ENCODE data around the gene SLC30A10.

The SLC30A10 gene

GRCh38 chr1:219927956-219928790 lies at the start of gene SLC30A10:
Gene SLC30A10 (minus strand): TSS chr1:219928557. CDS start chr1:219928440, 117 bp downstream.
- DNase-seq (ENCODE audit: low read depth), result no peak
- peak; percentile 24 for TF ChIP-seq CTCF (conservative IDR thresholded peaks at IDR 0.05; ENCODE audit: low read depth, low read length)
- H3K4me3 ChIP-seq (ENCODE audit: low read length), result peak within 1 kb of the TSS; percentile 62

DNA sequence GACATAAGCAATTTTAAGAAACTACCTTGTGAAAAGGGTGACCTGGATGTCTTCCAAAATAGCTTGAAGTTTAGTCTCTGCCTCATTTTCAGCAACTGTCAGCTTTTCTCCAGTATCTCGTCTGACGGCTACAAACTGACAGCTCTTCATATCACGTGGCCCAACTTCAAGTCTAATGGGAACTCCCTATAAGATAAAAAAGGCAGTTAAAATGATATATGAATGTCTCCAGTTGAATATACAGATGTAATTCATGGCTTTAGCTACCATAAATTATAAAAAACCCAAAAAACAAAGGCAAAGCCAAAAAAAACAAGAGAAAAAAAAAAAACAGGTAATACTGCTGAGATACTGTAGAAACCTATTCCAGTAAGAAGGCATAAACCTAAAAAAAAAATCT lies 44.9 kb upstream of the SLC30A10 start:
- TF ChIP-seq CTCF (conservative IDR thresholded peaks at IDR 0.05; ENCODE audit: low read depth, low read length), result no peak
- DNase-seq (ENCODE audit: low read depth), result no peak

GRCh38 chr1:219967361-219967760 lies 39.0 kb upstream of the SLC30A10 start:
- H3K4me3 ChIP-seq (ENCODE audit: low read length), result no peak overlapping the region
- no peak for TF ChIP-seq CTCF (conservative IDR thresholded peaks at IDR 0.05; ENCODE audit: low read depth, low read length)
- DNase-seq (ENCODE audit: low read depth), result no peak

More for the DNA sequence above, 44.9 kb upstream of the SLC30A10 start:
- H3K4me3 ChIP-seq (ENCODE audit: low read length), result no peak overlapping the region

DNA sequence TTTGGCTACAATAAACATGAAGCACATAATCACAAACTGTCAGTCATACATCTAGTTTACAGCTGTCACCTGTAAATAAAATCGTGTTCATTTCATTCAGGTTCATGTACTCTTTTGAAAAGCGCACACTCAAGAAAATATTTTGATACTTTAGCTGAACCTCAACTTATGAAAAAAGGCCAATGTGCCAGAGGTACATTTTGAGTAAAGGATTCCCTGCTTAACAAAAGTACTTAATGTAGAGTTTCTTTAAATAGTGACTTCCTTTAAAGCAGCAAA lies 37.7 kb upstream of the SLC30A10 start:
- no peak overlapping the region for H3K4me3 ChIP-seq (ENCODE audit: low read length)
- DNase-seq (ENCODE audit: low read depth), result no peak
- no peak for TF ChIP-seq CTCF (conservative IDR thresholded peaks at IDR 0.05; ENCODE audit: low read depth, low read length)

DNA sequence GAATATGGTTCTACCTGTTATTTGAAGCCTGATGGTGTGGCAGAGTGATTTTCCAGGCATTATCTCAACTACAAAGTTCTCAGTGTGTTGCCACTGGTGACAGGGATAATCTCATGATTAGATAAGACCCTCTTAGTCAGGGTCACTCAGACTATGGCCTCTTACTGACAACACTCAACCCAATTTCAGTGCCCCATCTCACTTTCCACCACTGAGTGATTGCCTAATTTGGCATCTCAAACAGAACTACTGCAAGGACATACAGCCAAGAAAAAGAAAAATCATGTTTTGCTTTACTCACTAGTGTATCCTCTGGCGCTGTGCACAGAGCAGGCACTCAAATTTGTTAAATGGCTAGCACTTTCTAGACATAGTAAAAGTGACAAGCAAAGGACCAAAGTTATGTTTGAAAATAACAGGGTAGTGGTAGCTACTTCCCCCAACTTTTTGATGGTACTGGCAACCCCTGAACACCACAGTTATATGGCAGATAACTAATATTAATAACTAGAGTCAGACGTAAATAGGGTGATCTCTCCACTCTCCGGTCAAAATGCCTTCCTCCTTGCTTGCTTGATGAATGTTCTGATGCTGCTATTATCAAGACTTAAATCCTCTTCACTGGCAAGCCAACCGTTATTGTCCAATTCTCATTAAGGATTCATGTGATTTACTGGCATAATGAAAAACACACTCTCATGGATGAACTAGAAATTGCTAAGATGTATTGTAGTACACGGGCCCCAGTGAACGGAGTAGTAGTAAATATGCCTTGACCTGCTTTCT lies 37.1 kb upstream of the SLC30A10 start:
- TF ChIP-seq CTCF (conservative IDR thresholded peaks at IDR 0.05; ENCODE audit: low read depth, low read length), result no peak
- DNase-seq (ENCODE audit: low read depth), result no peak
- no peak overlapping the region for H3K4me3 ChIP-seq (ENCODE audit: low read length)

GRCh38 chr1:219963432-219963831 lies 35.1 kb upstream of the SLC30A10 start:
- TF ChIP-seq CTCF (conservative IDR thresholded peaks at IDR 0.05; ENCODE audit: low read depth, low read length), result no peak
- no peak overlapping the region for H3K4me3 ChIP-seq (ENCODE audit: low read length)
- no peak for DNase-seq (ENCODE audit: low read depth)

Measured in retinal pigment epithelial cell (primary cell).